SIG-M5 (cell line): ENCODE results near the gene ENAH.

Experiments used
- DNase-seq: peaks from one replicate; lab custom pipeline; 2025; lab: John Stamatoyannopoulos, UW

The ENAH gene

DNA sequence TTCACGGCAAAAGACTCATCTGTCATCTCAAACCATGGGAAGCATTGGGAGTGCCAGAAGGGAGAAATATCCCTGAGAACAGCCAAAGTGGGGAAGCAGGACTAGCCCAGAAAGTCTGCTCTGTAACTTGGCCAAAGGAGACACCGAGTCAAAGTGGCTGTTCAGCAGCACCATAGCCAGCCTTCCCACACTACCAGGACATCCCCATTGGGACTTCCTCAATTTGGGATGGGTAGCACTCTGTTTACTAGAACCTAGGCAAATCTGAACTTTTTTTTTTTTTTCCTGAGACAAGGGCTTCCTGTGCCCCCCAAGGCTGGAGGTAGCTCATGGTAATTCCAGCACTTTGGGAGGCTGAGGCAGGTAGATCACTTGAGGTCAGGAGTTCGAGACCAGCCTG is 93.0 kb downstream of the ENAH start:
- DNase-seq = no peak

DNA sequence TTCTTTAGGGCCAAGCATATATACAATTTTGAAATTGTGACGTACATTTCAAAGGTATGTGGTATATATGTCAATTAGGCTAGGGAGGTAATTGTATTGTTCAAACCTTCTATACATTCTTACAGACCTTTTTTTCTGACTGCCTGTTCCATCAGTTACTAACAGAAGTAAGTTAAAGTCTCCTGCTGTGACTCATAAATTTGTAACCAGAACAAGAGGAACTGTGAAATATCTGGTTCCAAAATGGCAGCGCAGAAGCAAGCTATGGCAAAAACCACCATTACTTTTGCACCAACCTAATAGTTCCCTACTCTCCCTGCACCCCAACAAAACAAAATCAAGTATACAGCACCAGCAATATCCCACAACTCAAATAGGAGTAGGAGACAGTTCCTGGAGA is 93.6 kb downstream of the ENAH start:
- no peak for DNase-seq

DNA sequence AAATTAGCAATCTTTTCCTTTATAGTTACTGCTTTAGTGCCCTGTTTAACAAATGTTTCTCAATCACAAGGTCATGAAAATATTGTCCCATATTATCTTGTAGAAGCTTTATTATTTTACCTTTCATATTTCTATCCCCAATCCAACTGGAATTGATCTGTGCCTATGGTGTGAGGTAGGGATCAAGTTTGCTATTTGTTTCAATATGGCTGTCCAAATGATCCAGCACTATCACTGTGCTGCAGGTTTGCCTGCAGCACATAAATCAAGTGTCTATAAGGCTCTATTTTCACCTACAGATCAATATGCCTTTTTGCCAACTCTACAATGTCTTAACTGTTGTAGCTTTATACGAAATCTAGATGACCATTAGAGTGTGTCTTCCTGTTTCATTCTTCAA is 96.2 kb downstream of the ENAH start:
- DNase-seq = no peak

DNA sequence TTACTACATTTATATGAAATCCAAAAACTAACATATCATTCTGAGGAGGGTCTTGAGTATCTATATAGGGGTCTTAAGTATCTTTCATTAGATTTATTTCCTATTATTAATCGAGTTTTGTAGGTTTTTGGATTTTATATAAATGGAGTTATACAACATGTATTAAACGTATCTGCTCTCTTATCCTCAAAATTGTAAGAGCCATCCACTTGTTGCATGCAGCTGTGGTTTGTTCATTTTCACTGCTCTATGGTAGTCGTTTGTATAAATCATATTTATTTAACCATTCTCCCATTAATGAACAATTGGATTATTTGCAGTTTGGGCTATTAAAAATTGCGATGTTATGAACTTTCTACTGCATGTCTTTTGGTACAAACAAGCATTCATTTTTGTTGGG is 97.1 kb downstream of the ENAH start:
- DNase-seq = no peak

DNA sequence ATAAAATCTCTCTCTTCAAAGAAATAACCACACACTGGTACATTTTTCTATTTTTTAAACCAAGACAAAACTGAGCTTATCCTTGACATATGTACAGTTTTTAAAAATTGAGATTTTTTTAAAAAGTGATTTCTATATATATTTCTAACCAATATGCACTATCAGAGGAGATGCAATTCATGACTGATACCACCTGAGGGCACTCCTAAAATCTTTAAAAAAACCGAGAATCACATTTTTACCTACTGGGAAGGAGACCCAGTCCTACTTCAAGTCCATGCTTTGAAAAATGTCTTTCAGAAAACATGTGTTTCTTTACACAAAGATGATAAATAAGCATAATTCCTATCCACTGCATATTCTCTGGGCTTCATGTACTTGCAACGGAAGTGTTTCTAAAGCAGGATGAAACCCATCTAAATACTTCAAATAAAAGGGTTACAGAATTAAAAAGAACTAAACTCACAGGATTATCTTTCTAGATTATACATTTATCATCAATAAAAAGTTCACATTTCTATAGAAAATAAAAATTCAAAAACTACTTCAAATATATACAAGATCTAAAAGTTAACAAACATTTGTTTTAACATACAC is 98.6 kb downstream of the ENAH start:
- DNase-seq = no peak

DNA sequence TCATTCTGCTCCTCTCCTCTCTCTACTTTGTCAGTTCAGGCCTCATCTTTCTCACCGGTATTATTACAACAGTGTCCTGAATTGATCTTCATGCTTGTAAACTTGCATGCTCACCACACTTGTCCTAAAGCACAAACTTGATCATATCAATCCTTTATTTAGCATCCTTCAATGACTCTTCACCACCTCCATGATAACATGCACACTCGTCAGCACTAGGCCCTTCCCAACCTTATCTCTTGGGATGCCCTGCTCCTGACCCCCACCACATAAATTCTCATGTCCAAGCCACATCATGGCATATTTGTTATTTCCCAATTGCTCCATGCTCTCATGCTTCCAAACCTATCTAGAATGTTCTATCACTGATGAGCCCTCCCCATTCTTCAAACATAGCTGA is 103.1 kb downstream of the ENAH start:
- DNase-seq = no peak

DNA sequence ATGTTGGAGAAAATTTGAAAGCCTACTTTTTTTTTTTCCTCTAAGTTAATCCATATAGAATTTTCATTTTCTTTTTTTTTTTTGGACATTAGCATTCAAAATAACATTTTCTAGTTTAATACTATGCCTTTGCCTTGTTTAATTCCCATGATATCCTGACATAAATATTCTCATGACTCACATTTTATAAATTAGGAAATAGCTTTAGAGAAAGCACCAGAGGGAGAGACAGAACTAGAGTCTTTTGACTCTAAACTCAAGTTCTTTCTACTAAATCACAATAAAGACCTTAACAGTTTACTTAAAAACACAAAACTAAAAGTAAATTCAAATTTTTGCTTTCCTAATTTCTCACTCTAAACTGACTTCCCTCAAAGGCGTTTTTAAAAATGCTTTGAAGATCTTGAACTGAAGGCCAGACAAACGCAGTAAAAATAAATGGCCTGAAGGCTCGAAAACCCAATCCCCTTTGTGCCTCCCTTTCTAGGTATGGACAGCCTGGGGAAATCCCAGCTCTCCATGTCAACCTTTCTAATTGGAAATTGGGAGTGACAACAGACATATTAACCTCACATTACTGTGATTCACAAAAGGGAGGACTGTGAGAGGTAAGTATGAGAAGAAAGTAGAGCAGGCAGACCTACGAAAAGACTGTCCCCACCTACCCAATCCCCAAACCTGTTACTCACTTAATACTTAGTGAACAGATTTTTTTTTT is 104.6 kb downstream of the ENAH start:
- DNase-seq = no peak

DNA sequence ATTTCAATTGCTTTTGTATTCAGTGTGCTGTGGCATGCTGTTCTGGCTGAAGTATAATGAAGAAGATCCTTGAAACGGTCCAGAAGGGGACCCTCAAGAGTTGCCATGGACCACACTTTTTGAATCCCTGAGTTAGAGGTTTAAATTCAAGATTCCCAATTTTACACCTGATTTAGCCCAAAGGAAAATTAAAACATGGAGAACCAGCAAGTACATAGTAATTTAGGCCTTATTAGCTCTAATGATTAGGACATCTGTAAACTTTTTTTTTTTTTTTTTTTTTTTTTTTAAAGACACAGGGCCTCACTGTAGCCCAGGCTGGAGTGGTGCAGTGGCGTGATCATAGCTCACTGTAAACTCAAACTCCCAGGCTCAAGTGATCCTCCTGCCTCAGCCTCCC is 107.3 kb downstream of the ENAH start:
- no peak for DNase-seq

DNA sequence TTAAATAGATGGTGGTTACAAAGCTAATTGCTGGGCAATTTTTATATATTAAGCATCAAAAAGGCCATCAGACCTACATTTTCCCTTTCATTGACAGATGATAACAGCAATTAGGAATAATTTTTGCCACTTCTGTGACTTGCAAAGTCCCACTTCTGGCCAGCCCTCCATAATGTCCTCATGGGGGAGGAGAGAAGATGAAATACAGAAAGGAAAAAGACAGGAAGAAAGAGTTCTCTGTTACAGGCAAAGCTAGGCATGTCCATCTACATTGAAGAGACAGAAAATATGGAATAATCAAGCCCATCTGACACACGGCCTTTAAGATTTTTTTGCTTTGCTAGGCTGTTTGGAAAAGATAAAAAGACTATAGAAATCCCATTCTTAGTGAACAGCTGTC is 108.0 kb downstream of the ENAH start:
- no peak for DNase-seq

DNA sequence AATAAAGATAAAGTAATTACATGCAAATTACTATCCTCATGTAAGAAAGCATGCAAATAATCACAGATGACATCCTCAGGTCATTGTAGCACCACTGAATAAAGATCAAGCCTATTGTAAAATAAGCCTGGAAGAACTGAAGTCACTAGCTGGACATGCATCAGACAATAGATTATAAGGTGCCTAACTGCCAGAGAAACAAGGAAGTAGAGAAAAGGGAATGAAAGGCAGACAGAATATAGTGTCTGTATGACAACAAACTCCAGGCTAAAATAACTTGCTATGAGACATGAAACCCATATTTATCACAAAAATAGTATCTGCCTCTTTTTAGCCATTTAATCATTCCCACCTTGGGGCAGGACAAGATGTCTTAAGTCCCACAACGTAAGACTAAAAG is 108.7 kb downstream of the ENAH start:
- no peak for DNase-seq

DNA sequence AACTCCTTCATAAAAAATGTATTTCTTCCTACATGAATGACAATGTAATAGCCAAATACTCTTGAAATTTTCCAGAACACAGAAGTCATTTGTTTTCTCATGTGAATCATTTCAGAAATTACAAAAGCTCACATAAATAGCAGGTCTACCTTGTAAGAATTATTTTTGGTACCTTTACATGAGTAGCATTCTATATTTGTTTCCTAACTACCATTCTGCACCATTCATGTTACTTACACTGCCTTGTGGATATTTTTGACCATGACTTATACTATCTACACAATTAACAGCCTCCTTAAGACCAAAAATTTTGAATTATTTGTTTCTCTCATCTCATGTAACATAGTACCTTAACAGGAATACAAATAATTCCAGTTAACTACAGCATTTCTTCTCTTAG is 109.6 kb downstream of the ENAH start:
- no peak for DNase-seq

DNA sequence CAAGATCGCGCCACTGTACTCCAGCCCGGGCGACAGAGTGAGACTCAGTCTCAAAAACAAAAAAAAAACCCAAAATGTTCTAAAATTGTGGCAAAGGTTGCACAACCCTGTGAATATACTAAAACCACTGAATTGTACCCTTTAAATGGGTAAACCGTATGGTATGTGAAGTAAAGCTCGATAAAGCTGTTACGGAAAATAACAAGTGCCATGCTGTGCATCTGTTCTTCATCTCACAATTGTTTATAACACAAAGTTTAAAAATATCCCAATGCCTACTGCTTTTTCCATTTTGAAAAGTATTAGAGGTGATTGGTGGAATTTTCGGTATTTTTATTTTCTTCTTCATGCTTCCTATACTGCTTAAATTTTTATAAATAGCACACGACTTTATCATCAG is 111.5 kb downstream of the ENAH start:
- DNase-seq = no peak

DNA sequence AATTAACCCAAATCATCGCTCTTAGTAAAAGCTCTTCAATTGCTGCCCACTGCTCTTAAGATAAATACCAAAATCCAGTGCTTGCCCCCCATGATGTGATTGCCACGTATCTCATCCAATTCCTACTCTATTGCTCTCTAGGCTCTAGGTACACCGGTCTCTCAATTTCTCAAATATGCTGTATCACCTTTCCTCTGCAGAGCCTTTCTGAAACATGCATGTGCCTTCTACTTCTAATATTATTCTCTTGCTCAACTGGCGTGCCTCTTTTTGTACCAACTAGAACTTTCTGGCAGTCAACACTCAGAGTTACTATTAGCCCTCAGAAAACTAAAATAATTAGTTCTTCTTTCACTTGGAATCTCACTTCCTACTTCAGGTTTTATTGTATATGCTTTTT is 113.3 kb downstream of the ENAH start:
- no peak for DNase-seq

DNA sequence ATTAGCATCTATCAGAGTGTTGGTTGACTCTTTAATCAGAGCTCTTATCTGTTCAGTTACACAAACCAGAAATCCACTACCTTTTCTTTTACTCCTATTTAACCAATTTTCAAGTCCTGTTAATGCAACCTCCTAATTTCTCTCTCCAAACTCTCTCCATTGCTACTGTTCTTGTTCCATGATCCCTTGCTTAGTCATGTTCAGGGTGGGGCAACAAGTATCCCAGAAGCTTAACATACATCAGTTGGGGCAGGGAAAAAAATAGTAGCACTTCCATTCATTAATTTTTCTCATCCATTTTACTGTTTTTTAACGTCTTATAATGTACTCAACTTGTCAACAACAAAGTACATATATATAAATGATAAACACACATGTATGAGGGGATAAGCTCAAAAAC is 113.9 kb downstream of the ENAH start:
- DNase-seq = no peak

DNA sequence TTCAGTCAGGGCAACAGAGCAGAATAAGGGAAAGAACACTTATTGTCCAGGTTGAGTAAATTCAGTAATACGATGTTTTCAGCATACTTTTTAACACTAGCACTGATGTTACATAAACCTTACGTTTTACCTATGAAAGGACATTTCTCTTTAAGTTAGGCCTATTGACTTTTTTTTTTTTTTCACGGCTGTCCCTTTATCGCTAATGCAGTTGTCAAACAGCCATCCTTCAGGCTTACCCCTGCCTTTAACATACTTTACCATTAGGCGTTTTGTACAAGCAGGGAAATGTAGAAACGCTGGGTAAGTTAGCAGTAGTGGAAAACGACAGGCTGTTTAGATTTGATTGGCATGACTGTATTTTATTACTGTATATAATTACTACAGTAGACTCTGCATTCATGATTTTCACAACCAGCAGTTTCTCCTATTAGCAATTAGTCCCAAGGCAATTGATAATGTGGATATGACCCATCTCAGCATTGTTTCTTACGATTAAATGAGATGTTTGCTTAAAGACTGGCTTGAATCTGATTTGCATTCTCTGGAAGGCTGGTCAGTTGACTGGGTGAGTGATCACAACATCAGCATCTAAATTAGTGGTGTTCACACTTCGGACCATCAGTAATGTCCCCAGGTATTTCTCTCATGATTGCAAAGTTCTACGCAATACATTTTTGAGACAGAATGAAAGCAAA is 115.2 kb downstream of the ENAH start:
- no peak for DNase-seq

DNA sequence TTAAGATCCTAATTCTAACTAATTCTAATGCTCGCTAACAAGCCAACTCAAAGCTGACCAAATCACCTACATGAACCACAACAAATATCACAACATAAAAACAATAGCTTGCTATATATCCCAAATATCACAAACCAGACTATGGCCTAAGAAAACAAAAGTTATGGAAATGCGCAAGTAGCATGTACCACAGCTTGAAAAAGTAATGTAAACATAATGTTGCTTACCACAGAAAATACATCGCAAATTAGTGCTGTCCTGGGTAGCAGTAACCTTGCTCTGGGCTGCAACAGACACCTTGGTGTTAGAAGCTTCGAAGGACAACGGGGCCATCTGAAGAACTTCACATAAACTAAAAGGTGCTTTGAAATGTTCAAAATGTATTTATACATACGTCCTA is 117.6 kb downstream of the ENAH start:
- DNase-seq = no peak

DNA sequence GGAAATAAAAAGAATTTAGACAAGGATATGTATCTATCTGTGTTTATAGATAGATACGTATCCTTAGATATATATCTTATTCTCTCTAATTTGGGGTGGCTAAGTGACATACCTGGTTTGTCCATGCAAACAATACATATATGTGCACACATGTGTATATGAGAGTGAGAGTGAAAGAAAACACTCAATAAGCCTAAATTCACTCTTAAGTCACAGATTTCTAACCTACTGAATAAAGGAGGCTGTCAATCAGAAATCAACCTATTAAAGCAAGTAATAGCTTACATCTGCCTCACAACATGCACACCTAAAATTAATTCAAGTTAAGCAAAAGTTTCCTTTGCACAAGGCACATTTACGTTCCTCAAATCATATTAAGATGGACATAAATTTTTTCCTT is 118.2 kb downstream of the ENAH start:
- no peak for DNase-seq

DNA sequence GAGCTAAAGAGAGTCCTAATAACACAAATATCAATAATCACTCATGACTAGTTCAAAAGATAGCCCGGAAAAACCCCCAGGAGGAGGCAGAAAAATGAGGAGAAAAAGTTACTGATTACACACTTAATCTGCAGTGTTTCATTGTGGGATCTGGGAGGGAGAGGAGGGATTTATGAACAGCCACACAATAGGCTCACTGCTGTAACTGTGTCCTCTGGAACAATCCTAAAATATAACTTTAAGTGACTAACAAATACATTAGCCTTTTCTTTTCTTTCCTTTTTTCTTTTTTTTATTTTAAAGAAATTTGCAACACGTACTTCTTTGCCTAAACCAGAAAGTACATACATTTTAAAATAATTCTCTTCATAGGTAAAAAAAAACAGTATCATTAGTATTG is 118.8 kb downstream of the ENAH start:
- DNase-seq = no peak

DNA sequence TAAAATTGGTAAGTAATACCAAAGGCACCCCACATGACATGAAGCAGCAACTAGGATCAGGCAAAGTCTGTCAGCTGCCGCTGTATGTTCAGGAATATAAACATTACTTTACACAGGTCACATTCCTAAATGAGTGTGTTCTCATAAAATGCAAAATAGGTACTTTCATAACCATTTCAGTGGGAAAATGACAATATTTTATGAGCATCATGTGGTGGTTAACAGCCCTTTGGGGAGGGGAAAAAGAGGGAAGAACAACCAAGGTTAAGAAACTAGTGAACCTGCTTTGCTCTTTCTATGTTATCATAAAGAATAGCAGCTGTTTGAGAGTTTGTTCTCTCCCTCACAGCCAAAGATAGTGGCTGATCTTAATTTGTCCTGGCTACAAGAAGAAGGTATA is 119.7 kb downstream of the ENAH start:
- no peak for DNase-seq

DNA sequence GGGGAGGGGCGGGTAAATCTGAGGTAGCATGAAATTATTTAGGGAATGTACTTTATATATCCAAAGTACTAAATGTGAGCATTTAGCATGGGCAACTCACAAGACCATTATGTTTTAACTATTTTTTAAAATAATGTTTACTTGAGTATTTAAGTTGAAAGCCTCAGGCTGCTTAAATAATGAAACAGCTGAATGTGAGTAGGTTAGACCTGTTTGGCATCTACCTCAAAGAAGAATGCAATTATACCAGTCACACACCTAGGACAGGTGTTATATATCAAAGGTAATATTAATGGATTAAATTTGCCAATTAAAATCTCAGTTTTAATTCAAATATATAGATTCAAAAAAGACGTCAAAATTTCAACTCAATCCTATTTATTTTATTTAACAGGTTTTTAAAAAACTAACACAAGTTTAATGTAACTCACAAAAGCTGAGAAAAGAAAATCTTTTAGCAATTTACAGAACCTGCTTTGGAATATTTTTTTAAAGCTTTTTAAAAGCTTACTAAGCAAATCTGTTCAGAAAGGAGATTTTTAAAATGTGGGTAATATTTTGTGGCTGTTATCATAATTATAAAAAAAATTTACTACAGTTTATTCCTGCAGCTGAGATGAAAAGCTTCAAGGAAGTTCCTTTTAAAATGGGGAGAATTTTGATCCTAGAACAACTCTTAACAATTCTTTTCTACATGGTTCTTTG is 120.5 kb downstream of the ENAH start:
- no peak for DNase-seq

DNA sequence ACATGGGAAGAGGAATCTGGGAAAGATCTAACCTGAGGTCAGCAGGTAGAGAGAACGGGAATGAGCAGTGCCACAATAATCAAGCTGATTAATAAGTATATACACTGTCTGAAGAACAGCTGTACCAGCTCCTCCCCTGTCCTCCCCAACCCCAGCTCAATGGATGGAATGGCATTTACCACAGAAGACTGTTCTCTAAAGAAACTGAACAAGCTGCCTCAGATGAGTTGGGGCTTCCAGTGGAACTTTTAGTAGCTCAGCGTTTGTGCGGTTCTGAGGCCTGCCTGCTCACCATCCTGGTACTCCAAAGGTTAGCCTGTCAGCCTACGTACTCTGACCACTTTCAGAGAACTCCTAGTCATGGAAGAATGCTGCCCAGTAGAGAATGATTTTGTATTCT is 123.2 kb downstream of the ENAH start:
- no peak for DNase-seq

DNA sequence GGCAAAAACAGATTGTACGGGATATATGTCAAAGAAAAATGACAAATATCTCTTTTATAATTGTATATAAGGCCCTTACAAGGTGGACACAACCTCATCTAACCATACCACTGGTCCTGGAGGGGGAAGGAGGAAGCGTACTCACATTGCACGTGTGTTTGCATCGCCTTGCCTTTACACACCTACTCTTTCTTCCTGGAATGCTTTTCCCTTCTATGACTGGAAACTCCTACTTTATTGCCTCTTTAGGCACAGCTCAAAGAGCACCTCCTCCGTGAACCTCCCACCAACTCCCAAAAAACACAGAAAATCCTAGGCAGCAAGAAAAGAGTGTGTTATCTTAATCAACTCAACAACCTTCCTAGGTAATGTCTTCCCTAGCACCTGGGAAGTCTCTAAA is 125.3 kb downstream of the ENAH start:
- no peak for DNase-seq

DNA sequence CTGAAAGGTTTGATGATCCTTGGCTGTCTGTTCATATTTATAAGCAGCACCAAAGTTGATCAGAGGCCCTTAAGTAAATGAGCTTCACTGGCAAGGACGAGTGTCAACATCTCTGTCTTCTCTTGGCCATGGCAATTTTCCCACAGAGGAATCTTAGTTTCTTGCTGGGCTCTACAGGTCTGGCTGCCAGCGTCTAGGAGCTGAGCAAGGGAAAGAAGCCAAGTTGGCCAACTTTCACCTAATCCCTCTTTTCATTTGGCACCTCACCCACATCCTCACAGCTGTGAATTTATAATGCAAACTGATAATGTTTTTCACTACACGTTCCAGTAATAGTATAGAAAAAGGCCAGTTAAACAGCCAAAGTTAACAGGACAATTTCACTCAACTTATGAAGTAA is 126.0 kb downstream of the ENAH start:
- no peak for DNase-seq
